ENCODE measurements around the gene PCSK7. TPM values are rescaled to one million over a fixed set of nuclear protein-coding genes. Genes with fewer than 3 reads are reported as not detected.

The PCSK7 gene
- total RNA-seq, 2 experiments from 2014 or later, result 121 to 140 TPM

GRCh38 chr11:117177534-117178209 is 54.2 kb downstream of the PCSK7 start:
- Mint-ChIP-seq H3K27ac (peak overlapping the region; percentile 85), H3K27me3 (no peaks in the 10 kb centered on the region), H3K4me3 (peak overlapping the region; percentile 90), H3K4me1 (peaks cover 34% of the 10 kb centered on the region), H3K9me3 (ENCODE audit: low read depth) (no peaks in the 10 kb centered on the region), H3K36me3 (no peaks in the 10 kb centered on the region)
- CTCF ChIA-PET, result interaction anchor here (0.7 to 5.4 kb wide), 5 partner anchors 11 to 394 kb away, joined by 3 to 108 read pairs (median 6); partner anchors contain the start of genes APOA5, PAFAH1B2, PCSK7 and RNF214
- ATAC-seq (no peak), DNase-seq (peak; percentile 34)

DNA sequence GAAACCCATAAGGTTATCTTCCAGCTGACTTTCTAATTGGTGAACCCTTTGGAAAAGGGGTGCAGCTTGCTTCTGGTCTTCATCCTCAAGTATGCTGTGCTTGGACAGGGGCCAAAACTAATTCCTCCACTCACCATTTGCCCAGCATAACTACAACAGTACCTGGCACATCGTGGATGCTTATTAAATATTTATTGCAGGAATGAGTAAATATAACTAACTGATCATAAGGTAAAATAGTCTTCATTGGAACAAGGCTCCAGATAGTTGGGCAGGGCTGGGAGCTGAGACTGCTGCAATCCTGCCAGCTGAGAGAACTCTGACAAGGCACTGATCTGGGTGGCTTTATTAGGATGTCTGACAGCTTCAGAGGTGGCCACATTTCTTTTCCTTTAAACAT is 55.7 kb downstream of the PCSK7 start:
- Mint-ChIP-seq H3K4me3 (no peak overlapping the region), H3K27ac (no peak overlapping the region), H3K4me1 (peaks cover 33% of the 10 kb centered on the region), H3K36me3 (peaks cover 4% of the 10 kb centered on the region), H3K27me3 (no peaks in the 10 kb centered on the region), H3K9me3 (ENCODE audit: low read depth) (no peaks in the 10 kb centered on the region)
- DNase-seq (no peak), ATAC-seq (no peak)
- CTCF ChIA-PET, result interaction anchor here (0.8 to 1.3 kb wide), 2 partner anchors 30 to 340 kb away, joined by 3 to 4 read pairs; no protein-coding TSS in a partner anchor

- Mint-ChIP-seq H3K36me3 (peaks cover 8% of the 10 kb centered on the region), H3K27me3 (no peaks in the 10 kb centered on the region), H3K4me1 (peaks cover 29% of the 10 kb centered on the region), H3K27ac (no peak overlapping the region), H3K9me3 (ENCODE audit: low read depth) (no peaks in the 10 kb centered on the region), H3K4me3 (no peak overlapping the region)
- CTCF ChIA-PET, result interaction anchor here (0.8 to 1.3 kb wide), 2 partner anchors 30 to 340 kb away, joined by 3 to 4 read pairs; no protein-coding TSS in a partner anchor
- peak; percentile 33 for DNase-seq
- ATAC-seq, result no peak
Measured at GRCh38 chr11:117175781-117176180, 56.1 kb downstream of the PCSK7 start.

- peak; percentile 36 for DNase-seq
- Mint-ChIP-seq H3K4me1 (peaks cover 22% of the 10 kb centered on the region), H3K27me3 (no peaks in the 10 kb centered on the region), H3K36me3 (peaks cover 8% of the 10 kb centered on the region), H3K4me3 (no peak overlapping the region), H3K9me3 (ENCODE audit: low read depth) (no peaks in the 10 kb centered on the region), H3K27ac (no peak overlapping the region)
- ATAC-seq, result no peak
- CTCF ChIA-PET, result interaction anchor here (1.3 kb wide), 1 partner anchor 339 kb away, joined by 4 read pairs; no protein-coding TSS in a partner anchor
Measured at GRCh38 chr11:117175104-117175503, 56.8 kb downstream of the PCSK7 start.

DNA sequence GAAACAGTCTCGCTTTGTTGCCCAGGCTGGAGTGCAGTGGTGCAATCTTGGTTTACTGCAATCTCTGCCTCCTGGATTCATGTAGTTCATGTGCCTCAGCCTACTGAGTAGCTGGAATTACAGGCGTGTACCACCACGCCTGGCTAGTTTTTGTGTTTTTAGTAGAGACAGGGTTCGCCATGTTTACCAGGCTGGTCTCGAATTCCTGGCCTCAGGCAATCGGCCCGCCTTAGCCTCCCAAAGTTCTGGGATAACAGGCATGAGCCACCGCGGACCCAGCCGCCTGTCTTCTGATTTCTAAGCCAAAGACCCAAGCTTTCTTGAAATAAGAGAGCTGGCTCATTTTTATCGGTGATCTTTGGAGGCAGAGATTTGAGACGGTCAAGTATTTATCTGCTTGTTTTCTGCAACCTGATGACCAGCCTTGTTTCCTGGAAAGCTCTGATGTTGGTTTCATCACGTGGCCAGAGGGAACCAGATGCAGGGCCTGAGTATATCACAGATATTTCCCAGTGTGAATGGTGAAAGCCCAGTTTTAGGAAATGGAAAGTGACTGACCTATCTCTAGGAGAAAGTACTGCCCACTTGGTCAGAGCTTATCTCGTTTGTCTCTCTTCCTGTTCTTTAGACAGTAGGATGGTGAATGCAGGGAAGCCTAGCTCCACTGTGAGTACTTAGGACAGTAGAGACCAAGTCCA is 59.0 kb downstream of the PCSK7 start:
- Mint-ChIP-seq H3K4me3 (no peak overlapping the region), H3K27me3 (no peaks in the 10 kb centered on the region), H3K27ac (peak overlapping the region; percentile 24), H3K4me1 (peaks cover 7% of the 10 kb centered on the region), H3K9me3 (ENCODE audit: low read depth) (no peaks in the 10 kb centered on the region), H3K36me3 (peaks cover 16% of the 10 kb centered on the region)
- ATAC-seq, result no peak
- CTCF ChIA-PET, result interaction anchor here (1.2 to 3.1 kb wide), 4 partner anchors 8 to 58 kb away, joined by 3 to 13 read pairs (median 8); partner anchors contain the start of gene PCSK7
- DNase-seq, result no peak

DNA sequence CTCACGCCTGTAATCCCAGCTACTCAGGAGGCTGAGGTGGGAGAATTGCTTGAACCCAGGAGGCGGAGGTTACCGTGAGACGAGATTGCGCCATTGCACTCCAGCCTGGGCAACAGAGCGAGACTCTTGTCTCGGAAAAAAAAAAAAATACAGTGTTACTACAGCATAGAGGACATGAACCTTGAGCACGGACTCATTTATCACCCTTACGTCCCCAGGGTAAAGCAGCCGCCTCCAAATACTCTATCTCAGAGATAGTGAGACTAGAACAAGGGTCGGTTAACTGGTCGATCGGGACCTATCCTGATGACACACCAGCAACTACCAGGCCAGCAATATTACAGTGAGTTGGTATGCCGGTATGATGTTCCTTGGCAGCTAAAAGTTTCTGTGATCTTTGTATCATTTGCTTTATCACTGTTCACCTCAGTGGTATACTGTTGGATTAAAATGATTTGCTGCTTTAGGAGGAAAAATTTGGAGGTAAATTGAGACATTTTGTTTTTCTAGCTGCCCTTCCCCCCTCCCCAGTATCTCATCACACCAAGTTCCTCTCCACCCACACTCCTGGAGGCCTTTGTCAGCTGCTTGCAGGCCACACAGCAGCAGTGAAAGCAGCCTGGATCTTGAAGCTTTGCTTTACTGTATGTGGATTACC is 60.3 kb downstream of the PCSK7 start:
- Mint-ChIP-seq H3K4me1 (peaks cover 4% of the 10 kb centered on the region), H3K27ac (no peak overlapping the region), H3K4me3 (no peak overlapping the region), H3K9me3 (ENCODE audit: low read depth) (no peaks in the 10 kb centered on the region), H3K36me3 (peaks cover 21% of the 10 kb centered on the region), H3K27me3 (no peaks in the 10 kb centered on the region)
- CTCF ChIA-PET, result interaction anchor here (1.1 to 3.1 kb wide), 4 partner anchors 10 to 59 kb away, joined by 3 to 13 read pairs (median 8); partner anchors contain the start of gene PCSK7
- DNase-seq (no peak), ATAC-seq (no peak)

DNA sequence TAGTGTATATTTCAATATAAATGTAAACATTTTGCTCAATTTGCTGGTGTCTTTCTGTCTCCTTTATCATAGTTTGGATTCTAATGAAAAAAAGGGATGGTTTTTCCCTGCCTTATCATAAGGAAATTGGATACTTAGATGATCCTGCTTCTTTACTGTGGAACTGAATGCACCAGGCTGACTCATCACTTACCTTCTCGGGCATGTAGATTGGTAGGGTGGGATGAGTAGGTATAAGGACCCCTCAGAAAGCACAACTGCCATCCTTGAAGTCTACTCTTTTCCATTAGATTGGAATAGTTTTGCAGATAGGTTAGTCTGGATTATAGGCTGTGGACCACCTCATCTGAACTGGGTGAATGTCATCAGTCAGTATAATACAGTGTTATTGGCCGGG is 60.9 kb downstream of the PCSK7 start:
- CTCF ChIA-PET, result interaction anchor here (1.5 to 3.1 kb wide), 3 partner anchors 7 to 60 kb away, joined by 3 to 13 read pairs (median 11); partner anchors contain the start of genes PCSK7 and SIDT2
- H3K36me3 Mint-ChIP-seq, result peaks cover 25% of the 10 kb centered on the region

DNA sequence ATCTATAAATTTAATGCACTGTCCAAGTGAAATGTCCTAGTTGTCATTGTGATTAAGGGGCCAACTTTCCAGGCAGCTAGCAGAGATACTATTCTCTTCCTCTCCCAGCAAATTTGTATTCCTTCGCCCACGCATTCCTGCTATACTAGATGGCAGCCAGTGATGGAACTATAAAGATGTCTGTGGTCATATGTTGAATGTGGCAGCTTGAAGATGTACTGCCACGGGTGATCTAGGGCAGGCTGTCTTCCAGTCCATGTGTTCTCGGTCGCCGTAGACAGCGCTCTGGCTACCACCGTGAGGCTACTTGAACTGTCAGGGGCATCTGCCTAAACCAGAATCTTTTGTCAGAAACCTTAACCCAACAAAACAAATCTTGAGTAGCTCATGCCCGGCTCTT is 61.7 kb downstream of the PCSK7 start:
- no peak for DNase-seq
- peaks cover 6% of the 10 kb centered on the region for H3K4me1 Mint-ChIP-seq
- no peaks in the 10 kb centered on the region for H3K9me3 Mint-ChIP-seq (ENCODE audit: low read depth)
- no peaks in the 10 kb centered on the region for H3K27me3 Mint-ChIP-seq
- H3K36me3 Mint-ChIP-seq, result peaks cover 31% of the 10 kb centered on the region
- CTCF ChIA-PET, result interaction anchor here (0.6 to 1.5 kb wide), 4 partner anchors 8 to 60 kb away, joined by 3 to 5 read pairs (median 3); partner anchors contain the start of gene SIDT2
- no peak for ATAC-seq
- H3K27ac Mint-ChIP-seq, result no peak overlapping the region
- H3K4me3 Mint-ChIP-seq, result no peak overlapping the region

More for the DNA sequence above, 60.9 kb downstream of the PCSK7 start:
- Mint-ChIP-seq H3K27ac (no peak overlapping the region), H3K27me3 (no peaks in the 10 kb centered on the region), H3K4me1 (peaks cover 4% of the 10 kb centered on the region), H3K4me3 (no peak overlapping the region), H3K9me3 (ENCODE audit: low read depth) (no peaks in the 10 kb centered on the region)
- no peak for DNase-seq
- ATAC-seq, result no peak

DNA sequence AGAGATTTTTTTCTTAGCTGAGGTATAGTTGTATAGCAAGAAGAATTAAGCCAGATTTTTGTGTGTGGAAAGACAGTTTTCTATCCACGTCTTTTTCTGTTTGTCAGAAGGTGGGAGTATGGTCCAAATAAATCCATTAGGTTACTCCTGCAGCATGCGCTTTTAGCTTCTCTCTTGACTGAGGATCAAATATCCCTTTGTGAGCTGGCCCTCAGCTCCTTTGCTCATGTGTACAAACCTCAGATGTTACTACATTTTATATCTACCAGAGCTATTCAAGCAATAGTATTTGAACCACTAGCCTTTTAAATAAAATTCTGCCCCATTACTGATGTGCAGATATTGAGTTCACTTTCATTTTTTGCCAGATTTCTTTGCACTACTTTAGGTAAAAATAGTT is 62.1 kb downstream of the PCSK7 start:
- H3K27ac Mint-ChIP-seq, result no peak overlapping the region

DNA sequence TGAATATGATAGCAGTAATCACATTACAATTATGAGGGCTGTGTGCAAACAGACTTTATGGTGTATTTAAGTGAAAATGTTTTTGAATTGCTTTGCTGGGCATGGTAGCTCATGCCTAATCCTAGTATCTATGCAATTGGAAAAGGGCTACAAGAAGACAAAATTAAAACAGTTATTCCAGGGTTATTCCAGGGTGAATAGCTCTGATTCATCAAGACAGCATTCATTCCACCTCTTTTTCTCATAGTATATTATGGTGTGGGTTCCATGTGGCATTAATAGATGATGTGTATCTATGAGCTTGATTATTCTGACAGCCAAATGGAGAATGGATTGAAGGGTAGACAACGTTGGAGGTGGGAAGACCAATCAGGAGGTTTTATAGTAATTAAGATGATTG is 65.4 kb downstream of the PCSK7 start:
- CTCF ChIA-PET, result interaction anchor here (1.1 to 1.7 kb wide), 3 partner anchors 12 to 61 kb away, joined by 3 to 6 read pairs (median 5); partner anchors contain the start of gene SIDT2
- H3K9me3 Mint-ChIP-seq (ENCODE audit: low read depth), result no peaks in the 10 kb centered on the region

More for the DNA sequence above, 62.1 kb downstream of the PCSK7 start:
- no peaks in the 10 kb centered on the region for H3K9me3 Mint-ChIP-seq (ENCODE audit: low read depth)
- H3K4me1 Mint-ChIP-seq, result peaks cover 6% of the 10 kb centered on the region
- CTCF ChIA-PET, result interaction anchor here (0.6 to 1.5 kb wide), 5 partner anchors 9 to 61 kb away, joined by 3 to 5 read pairs (median 3); partner anchors contain the start of gene SIDT2
- no peaks in the 10 kb centered on the region for H3K27me3 Mint-ChIP-seq
- no peak for ATAC-seq
- H3K36me3 Mint-ChIP-seq, result peaks cover 34% of the 10 kb centered on the region
- no peak for DNase-seq
- no peak overlapping the region for H3K4me3 Mint-ChIP-seq

DNA sequence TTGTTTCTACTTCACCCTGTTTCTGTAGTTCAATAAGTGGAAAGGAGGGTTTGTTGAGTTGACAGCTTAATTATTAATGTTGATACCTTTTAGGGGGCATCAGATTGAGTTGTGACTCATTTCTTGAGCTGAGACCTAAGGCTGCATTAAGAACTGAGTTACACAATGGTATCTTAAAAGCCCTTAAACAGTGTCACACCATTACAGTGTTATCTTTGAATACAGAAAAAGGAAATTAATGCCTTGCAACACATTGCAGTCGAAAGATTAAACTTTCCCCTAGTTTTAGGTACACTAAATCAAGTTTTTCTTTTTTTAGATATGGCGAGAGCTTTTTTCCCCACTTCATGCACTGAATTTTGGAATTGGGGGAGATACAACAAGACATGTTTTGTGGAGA is 71.0 kb downstream of the PCSK7 start:
- peaks cover 15% of the 10 kb centered on the region for H3K4me1 Mint-ChIP-seq
- no peak overlapping the region for H3K4me3 Mint-ChIP-seq
- H3K27me3 Mint-ChIP-seq, result no peaks in the 10 kb centered on the region
- CTCF ChIA-PET, result interaction anchor here (1.1 to 1.5 kb wide), 4 partner anchors 9 to 20 kb away, joined by 3 to 7 read pairs (median 4); partner anchors contain the start of gene PAFAH1B2
- DNase-seq, result no peak
- H3K9me3 Mint-ChIP-seq (ENCODE audit: low read depth), result no peaks in the 10 kb centered on the region
- H3K27ac Mint-ChIP-seq, result peak overlapping the region; percentile 67
- no peak for ATAC-seq
- peaks cover 48% of the 10 kb centered on the region for H3K36me3 Mint-ChIP-seq

More for the DNA sequence above, 65.4 kb downstream of the PCSK7 start:
- Mint-ChIP-seq H3K27me3 (no peaks in the 10 kb centered on the region), H3K4me1 (peaks cover 2% of the 10 kb centered on the region), H3K36me3 (peaks cover 50% of the 10 kb centered on the region), H3K27ac (no peak overlapping the region), H3K4me3 (no peak overlapping the region)
- DNase-seq, result no peak
- no peak for ATAC-seq

GRCh38 chr11:117159892-117160291 is 72.0 kb downstream of the PCSK7 start:
- Mint-ChIP-seq H3K27me3 (no peaks in the 10 kb centered on the region), H3K9me3 (ENCODE audit: low read depth) (no peaks in the 10 kb centered on the region), H3K4me3 (no peak overlapping the region), H3K27ac (no peak overlapping the region), H3K36me3 (peaks cover 46% of the 10 kb centered on the region), H3K4me1 (peaks cover 12% of the 10 kb centered on the region)
- DNase-seq (no peak), ATAC-seq (no peak)
- CTCF ChIA-PET, result interaction anchor here (1.5 kb wide), 2 partner anchors 15 to 16 kb away, joined by 3 read pairs; partner anchors contain the start of gene PAFAH1B2

GRCh38 chr11:117157507-117157906 is 74.4 kb downstream of the PCSK7 start:
- Mint-ChIP-seq H3K4me3 (no peak overlapping the region), H3K27me3 (no peaks in the 10 kb centered on the region), H3K4me1 (peaks cover 16% of the 10 kb centered on the region), H3K36me3 (peaks cover 42% of the 10 kb centered on the region), H3K9me3 (ENCODE audit: low read depth) (no peaks in the 10 kb centered on the region), H3K27ac (no peak overlapping the region)
- CTCF ChIA-PET, result interaction anchor here (1.0 to 2.2 kb wide), 2 partner anchors 13 to 68 kb away, joined by 3 to 9 read pairs; no protein-coding TSS in a partner anchor
- no peak for DNase-seq
- no peak for ATAC-seq
